Measurements from ENCODE around the gene PRR29.

PRR29 gene
- 0 to 1.2 (median 0.11) reads per million in 3 experiments for total RNA-seq

DNA sequence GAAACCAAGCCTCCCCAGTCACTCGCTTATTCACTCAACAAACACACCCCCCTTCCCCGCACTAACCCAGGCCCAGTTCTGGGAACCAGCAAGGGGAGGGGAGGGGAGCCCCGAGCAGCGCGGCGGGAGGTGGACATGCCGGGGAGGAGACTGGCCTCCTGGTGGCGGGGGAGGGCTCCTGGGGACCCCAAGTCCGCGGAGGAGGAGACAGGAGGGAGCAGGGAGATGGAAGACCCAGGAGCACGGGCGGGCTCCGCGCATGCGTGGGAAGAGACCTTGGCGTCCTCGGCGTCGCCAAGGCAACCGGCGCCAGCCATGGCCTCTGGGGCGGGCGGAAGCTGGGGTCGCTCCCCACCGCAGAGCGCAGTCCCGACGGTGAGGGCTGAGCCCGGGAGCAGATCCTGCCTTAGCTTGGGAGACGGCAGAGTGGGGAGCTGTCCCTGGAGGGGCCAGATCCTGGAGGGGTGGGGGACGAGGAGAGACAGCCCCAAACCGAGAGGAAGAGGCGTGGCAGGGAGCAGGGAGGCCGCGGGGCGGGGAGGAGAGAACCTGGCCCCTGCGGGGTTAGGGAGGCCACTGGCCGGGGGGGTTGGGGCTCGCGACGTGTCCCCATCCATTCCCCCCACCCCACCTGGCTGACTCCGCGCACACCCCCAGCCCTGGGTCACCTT, at the start of gene PRR29:
PRR29 (plus strand) TSS at position 302 of the 671 bp plus-strand sequence; CDS start at position 316, 14 bp downstream.
- peak; percentile 73 for DNase-seq

GRCh38 chr17:63948521-63948920, 49.6 kb upstream of the PRR29 start:
- no peak for DNase-seq

- DNase-seq: no peak
Measured at GRCh38 chr17:63949576-63950250, 48.4 kb upstream of the PRR29 start.

DNA sequence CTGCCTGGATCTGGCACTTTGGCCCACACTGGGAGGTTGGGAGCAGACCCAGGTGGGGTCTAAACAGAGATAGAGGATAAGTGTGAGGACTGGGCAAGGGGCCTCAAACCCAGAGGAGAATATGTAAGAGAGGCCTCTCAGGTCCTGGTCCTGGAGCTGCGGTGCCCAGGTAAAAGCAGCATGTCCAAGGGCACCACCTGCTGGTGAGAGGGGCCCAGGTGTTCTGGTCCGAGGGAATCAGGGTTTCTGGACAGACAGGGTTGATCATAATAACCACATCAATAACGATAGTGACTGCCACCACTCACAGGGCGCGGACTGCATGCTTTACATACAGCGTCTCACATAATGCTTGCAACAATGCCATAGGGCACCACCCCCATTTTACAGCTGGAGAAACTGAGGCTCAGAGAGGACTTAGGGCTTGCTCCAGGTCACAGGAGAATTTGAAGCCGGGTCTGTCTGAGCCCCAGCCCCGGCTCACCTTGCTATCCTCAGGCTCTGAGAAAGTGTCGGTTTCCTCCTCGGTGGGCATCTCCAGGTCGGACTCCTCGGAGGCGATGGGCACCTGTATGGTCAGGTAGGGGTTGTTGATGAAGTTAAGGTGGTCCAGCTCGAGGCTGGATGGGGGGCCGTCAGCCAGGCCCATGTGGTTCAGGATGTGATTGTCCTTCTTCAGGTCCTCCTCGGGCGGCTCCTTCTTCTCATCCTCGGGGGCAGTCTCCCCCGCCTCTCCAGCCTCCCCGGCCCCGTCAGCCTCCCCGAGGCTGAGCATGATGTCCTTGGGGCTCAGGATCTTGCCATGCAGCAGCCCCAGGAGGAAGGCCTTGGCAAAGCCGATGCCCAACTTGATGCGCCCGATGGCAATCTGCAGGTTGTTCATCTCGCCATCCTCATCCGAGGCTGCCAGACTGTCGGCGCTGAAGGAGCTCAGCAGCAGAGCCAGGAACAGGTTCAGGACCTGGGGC, 46.9 kb upstream of the PRR29 start:
- peak; percentile 14 for DNase-seq

- peak; percentile 13 for DNase-seq
Measured at GRCh38 chr17:63954402-63955063, 43.6 kb upstream of the PRR29 start.

DNA sequence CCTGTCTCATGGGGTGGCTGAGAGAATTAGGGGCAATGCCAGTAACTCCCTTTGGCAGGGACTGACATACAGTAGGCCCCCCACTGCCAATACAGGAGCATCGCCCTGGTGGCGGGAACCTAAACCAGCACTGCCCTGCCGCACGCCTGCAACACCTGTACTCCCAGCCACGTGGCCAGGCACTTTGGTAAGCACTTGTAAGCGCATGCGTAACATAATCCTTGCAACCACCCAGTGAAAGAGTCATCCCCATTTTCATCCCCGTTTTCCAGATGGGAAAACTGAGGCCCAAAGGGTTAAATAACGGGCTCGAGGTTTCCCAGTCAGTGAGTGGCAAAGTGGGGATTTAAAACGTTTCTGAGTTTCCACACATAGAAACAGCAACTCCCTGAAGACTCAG, 42.9 kb upstream of the PRR29 start:
- DNase-seq: no peak

GRCh38 chr17:63955791-63956190, 42.4 kb upstream of the PRR29 start:
- no peak for DNase-seq

- DNase-seq: no peak
Measured at GRCh38 chr17:63956296-63956920, 41.7 kb upstream of the PRR29 start.

GRCh38 chr17:63960006-63960405, 38.1 kb upstream of the PRR29 start:
- DNase-seq: no peak

- no peak for DNase-seq
Measured at GRCh38 chr17:63960430-63960829, 37.7 kb upstream of the PRR29 start.

DNA sequence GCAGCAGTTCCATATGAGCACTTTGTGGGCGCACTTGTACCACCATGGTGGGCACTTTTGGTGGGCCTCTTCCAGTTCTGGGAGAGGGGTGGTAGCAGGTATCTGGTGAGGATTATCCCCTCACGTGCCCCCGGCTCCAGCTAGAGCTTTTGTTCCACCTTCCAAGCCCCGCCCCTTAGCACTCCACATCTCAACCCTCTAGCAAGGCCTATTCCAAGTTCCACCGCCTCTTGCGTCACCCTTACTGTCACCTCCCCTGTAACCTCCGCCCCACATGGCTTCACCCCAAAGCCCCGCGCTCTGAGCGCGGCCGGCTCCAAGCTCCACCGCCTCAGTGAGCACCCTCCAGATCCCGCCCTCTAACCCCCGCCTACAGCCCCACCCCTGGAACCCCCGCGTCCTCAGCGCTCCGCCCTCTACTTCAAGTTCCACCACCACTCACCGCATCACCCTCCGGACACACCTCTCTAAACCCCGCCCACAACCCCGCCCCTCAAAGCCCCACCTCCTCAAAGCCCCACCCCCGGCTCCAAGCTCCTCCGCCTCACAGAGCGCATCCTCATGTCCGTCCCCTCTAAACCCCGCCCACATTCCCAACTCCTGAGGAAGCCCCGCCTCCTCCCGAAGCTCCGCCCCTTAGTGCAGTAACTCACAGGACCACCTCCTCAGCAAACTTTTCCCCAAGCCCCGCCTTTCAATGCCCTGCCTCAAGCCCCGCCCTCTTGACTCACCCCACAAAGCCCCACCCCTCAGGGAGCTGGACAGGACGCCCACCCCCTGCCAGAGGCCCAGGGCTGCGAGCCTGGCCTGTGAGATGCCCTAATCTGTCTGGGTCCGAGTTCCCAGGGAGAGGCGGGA, 36.6 kb upstream of the PRR29 start:
- DNase-seq: peak; percentile 17

DNA sequence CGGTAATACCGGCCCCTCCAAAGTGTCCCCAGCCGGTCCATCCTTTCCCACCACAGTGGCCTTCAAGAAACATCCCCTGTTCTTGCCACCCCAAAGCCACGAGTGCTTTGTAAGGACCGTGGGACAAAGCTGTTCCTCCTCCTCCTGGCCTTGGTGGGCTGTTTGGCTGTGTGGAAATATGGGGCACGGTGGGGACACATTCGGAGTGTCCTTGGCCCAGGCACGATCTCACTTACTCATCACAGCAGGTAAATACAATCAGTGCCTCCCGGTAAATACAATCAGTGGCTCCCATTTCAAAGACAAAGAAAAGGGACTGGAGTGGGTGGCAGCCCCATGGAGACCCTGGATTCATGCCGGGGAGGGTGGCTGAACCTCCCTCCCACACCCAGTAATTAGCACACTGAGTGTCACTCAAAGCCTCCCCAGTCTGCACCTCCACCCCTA, 35.8 kb upstream of the PRR29 start:
- DNase-seq: no peak

- no peak for DNase-seq
Measured at GRCh38 chr17:63963123-63963522, 35.0 kb upstream of the PRR29 start.

DNA sequence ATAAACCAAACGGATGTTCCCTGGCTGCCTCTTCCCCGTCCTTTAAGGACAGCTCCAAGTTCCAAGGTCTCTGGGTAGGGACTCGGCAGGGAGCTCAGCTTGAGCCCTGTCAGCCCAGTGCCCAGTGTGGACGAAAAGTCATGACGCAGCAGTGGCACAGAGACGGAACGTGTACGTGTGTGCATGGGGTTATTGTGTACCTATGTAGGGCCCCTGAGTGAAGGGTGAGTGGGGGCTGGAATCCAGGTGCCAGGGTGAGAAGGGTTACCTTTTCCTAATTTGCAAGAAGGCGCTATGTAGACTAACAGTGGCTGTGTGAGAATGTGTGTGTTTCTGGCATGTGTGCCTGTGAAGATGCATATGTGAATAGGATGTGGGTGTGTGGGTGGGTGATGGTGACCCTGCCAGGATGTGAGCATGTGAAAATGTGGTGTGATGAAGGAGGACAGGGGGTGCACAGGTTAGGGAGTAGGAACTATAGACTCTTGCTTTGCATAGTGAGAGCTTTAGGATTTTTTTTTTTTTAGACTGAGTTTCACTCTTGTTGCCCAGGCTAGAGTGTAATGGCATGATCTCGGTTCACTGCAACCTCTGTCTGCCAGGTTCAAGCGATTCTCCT, 31.4 kb upstream of the PRR29 start:
- peak; percentile 42 for DNase-seq

- no peak for DNase-seq
Measured at GRCh38 chr17:63967953-63968352, 30.2 kb upstream of the PRR29 start.

DNA sequence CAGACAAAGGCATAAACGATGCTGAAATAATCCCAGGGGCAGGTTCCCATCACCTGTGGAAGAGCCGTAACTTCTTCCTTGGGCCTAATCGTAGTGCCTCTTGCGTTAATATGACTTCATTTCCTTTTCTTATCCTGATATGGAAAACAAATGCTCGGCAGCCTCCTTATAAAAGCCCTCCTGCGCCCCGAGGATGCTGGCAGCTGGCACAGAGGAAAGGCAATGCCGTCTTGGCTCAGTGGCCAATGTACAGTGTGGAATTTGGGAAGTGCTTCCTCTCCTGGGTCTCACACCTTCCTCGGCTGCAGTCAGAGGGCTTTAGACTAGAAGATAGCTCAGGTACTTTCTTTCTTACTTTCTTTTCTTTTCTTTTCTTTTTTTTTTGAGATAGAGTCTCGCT, 28.9 kb upstream of the PRR29 start:
- no peak for DNase-seq

- no peak for DNase-seq
Measured at GRCh38 chr17:63972796-63973195, 25.4 kb upstream of the PRR29 start, which contains the start of gene SCN4A. Gene SCN4A, minus strand, starts transcription at chr17:63972918. Its CDS starts 77 bp downstream, at chr17:63972841.

DNA sequence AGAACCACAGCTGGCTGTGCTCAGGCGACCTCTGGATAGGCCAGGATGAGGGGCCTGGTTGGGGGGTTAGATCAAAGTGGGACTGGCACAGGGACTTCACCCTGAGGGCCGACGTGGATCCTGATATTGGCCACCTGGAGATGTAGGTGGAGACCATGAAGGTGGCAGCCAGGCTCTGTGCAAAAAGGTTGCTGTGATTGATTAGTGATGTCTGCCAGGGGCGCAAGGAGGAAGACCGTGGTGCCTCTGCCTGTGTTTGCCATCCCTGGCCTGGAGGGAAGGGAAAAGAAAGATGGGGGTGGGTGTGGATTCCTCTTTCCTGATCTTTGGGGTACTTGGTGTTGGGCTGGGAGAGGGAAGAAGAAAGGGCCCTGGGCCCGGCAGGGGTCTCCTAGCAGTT, 24.9 kb upstream of the PRR29 start:
- no peak for DNase-seq

- DNase-seq: no peak
Measured at GRCh38 chr17:63973930-63974593, 24.1 kb upstream of the PRR29 start.

DNA sequence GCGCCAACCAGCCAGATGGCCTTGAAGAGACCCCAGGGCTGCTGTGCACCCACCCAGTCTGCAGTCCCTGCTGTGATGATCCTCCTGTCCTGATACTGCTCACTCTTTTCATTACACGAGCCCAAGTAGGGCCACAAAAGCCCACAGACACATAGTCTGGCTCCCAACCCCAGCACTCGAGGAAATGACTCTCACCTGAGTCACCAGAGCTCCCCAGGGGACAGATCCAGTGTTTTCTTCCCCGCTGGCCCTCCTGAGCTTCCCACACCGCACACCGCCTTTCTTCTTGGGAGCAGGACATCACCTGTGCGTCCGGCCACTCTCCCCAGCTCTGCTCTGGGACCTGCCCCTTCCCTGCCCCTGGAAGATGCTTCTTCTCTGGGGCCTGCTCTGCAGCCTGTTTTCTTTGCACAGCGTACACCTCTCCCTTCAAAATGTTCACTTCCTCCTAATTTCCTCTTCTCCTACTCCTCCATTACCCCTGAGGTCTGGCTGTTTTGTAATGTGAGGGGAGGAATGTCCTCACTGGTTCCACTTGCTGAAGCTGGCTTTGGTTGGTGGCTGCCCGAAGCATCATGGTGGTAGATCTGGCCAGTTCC, 23.5 kb upstream of the PRR29 start:
- no peak for DNase-seq
